GM18526 (cell line): ENCODE results near the gene C3orf33.

Source experiments
- POLR2A ChIP-seq: IDR thresholded peaks from 3 replicates; pipeline ENCODE4 v1.6.1; 2011; ENCODE audit not compliant: insufficient read length; ENCODE audit errors: extremely low read depth

The C3orf33 gene

GRCh38 chr3:155746703-155747102, 59.4 kb downstream of the C3orf33 start:
- no peak for TF ChIP-seq POLR2A

- TF ChIP-seq POLR2A = no peak
These were observed 60.1 kb downstream of the C3orf33 start for GRCh38 chr3:155745795-155746550.

- no peak for TF ChIP-seq POLR2A
These were observed 61.3 kb downstream of the C3orf33 start, which contains the start of gene PLCH1 for GRCh38 chr3:155744626-155745324. PLCH1 (minus strand) TSS chr3:155745071; CDS start chr3:155704224, 40,847 bp downstream.

GRCh38 chr3:155744010-155744625, 62.0 kb downstream of the C3orf33 start:
- no peak for TF ChIP-seq POLR2A

GRCh38 chr3:155743606-155744005, 62.5 kb downstream of the C3orf33 start:
- TF ChIP-seq POLR2A = no peak

- TF ChIP-seq POLR2A = no peak
These were observed 63.6 kb downstream of the C3orf33 start for GRCh38 chr3:155742349-155742965.

GRCh38 chr3:155741603-155742002, 64.5 kb downstream of the C3orf33 start:
- no peak for TF ChIP-seq POLR2A

- TF ChIP-seq POLR2A = no peak
These were observed 65.0 kb downstream of the C3orf33 start for GRCh38 chr3:155741101-155741500.

GRCh38 chr3:155739154-155739553, 66.9 kb downstream of the C3orf33 start:
- TF ChIP-seq POLR2A = no peak

- no peak for TF ChIP-seq POLR2A
These were observed 67.5 kb downstream of the C3orf33 start for GRCh38 chr3:155738580-155739076.

GRCh38 chr3:155737844-155738460, 68.1 kb downstream of the C3orf33 start:
- no peak for TF ChIP-seq POLR2A

GRCh38 chr3:155736381-155736780, 69.7 kb downstream of the C3orf33 start:
- no peak for TF ChIP-seq POLR2A

GRCh38 chr3:155730843-155731242, 75.2 kb downstream of the C3orf33 start:
- no peak for TF ChIP-seq POLR2A

GRCh38 chr3:155727836-155728235, 78.2 kb downstream of the C3orf33 start:
- TF ChIP-seq POLR2A = no peak

- no peak for TF ChIP-seq POLR2A
These were observed 91.8 kb downstream of the C3orf33 start for GRCh38 chr3:155714295-155714718.
